HFFc6 (cell line): ENCODE results near the gene MCC. TPM values are rescaled to one million over a fixed set of nuclear protein-coding genes. Genes with fewer than 3 reads are reported as not detected.

Source experiments
- DNase-seq: peaks from one replicate; pipeline ENCODE4 v3.0.0-alpha.2; 2018
- H3K27ac Mint-ChIP-seq: 2 replicates; pipeline ENCODE4 v1.8.0; 2020; ENCODE audit warnings: mild to moderate bottlenecking, mixed read lengths
- H3K27me3 Mint-ChIP-seq: 2 replicates; pipeline ENCODE4 v1.8.0; 2021; ENCODE audit warnings: mild to moderate bottlenecking, moderate library complexity, mixed read lengths; ENCODE audit not compliant: insufficient read depth
- H3K36me3 Mint-ChIP-seq: 2 replicates; pipeline ENCODE4 v1.8.0; 2021; ENCODE audit warnings: low read depth, mixed read lengths
- H3K4me1 Mint-ChIP-seq: 2 replicates; pipeline ENCODE4 v1.8.0; 2020; ENCODE audit warnings: low read depth, mixed read lengths
- H3K4me3 Mint-ChIP-seq: 2 replicates; pipeline ENCODE4 v1.8.0; 2020; ENCODE audit warnings: mild to moderate bottlenecking, moderate library complexity, mixed read lengths
- H3K9me3 Mint-ChIP-seq: 2 replicates; pipeline ENCODE4 v1.8.0; 2020; ENCODE audit warnings: mild to moderate bottlenecking, mixed read lengths
- total RNA-seq, 6 experiments: library from RNA; stranded (reverse); fragmentation: NEBNext Ultra II Directional; extraction: Animal tissue kit (Norgen Biotek cat#: 25700); gene quantifications; 2 replicates in 1 of 6; 3 replicates in 5 of 6; pipeline ENCODE4 v1.2.3, GENCODE V29; 2021
- TF ChIP-seq, protein P1 (sequence below): fragments of 200-600 bp; sonication (generic); IDR thresholded peaks from 2 replicates; pipeline ENCODE4 v1.5.0; 2021; ENCODE audit warnings: antibody characterized with exemption, mild to moderate bottlenecking

The MCC gene
- total RNA-seq, 6 experiments from 2014 or later, result 2.5 to 4.9 (median 3.0) TPM

- no peak overlapping the region for H3K4me3 Mint-ChIP-seq
- no peaks in the 10 kb centered on the region; the same call in none of the 2 replicates for H3K4me1 Mint-ChIP-seq
- H3K27me3 Mint-ChIP-seq, result peaks cover 2% of the 10 kb centered on the region; the same call in 1 of the 2 replicates
These were observed 223.1 kb downstream of the MCC start for GRCh38 chr5:113265190-113265589.

GRCh38 chr5:113264046-113264445, 224.2 kb downstream of the MCC start:
- peaks cover 2% of the 10 kb centered on the region; the same call in 1 of the 2 replicates for H3K27me3 Mint-ChIP-seq
- DNase-seq, result no peak
- no peaks in the 10 kb centered on the region; the same call in 1 of the 2 replicates for H3K4me1 Mint-ChIP-seq
- H3K27ac Mint-ChIP-seq, result no peak overlapping the region
- H3K9me3 Mint-ChIP-seq, result no peaks in the 10 kb centered on the region
- H3K4me3 Mint-ChIP-seq, result no peak overlapping the region
- TF ChIP-seq, protein P1, sequence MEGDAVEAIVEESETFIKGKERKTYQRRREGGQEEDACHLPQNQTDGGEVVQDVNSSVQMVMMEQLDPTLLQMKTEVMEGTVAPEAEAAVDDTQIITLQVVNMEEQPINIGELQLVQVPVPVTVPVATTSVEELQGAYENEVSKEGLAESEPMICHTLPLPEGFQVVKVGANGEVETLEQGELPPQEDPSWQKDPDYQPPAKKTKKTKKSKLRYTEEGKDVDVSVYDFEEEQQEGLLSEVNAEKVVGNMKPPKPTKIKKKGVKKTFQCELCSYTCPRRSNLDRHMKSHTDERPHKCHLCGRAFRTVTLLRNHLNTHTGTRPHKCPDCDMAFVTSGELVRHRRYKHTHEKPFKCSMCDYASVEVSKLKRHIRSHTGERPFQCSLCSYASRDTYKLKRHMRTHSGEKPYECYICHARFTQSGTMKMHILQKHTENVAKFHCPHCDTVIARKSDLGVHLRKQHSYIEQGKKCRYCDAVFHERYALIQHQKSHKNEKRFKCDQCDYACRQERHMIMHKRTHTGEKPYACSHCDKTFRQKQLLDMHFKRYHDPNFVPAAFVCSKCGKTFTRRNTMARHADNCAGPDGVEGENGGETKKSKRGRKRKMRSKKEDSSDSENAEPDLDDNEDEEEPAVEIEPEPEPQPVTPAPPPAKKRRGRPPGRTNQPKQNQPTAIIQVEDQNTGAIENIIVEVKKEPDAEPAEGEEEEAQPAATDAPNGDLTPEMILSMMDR, result no peak
- H3K36me3 Mint-ChIP-seq, result no peaks in the 10 kb centered on the region

More at GRCh38 chr5:113265190-113265589, 223.1 kb downstream of the MCC start:
- no peaks in the 10 kb centered on the region for H3K36me3 Mint-ChIP-seq
- no peaks in the 10 kb centered on the region for H3K9me3 Mint-ChIP-seq
- DNase-seq, result no peak
- TF ChIP-seq, protein P1, result no peak
- no peak overlapping the region for H3K27ac Mint-ChIP-seq

DNA sequence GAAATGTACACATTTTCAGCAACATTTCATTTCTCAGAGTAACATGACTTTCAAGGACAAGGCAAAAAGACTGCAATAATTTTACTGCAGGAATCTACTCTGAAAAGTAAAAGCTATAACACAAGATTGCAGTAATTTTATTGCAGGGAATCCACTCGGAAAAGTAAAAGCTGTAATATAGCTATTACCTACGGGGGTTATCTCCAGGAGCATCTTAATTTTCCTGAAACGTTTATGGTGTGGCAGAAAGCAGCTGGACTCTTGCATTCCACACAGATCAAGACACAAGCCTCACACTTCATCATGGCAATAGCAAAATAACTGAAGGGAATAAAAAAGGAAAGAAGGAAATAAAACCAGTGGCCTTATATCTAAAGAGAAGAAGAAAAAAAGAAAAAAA, 224.7 kb downstream of the MCC start:
- TF ChIP-seq, protein P1, result no peak
- no peak overlapping the region for H3K4me3 Mint-ChIP-seq
- H3K27ac Mint-ChIP-seq, result no peak overlapping the region
- H3K4me1 Mint-ChIP-seq, result no peaks in the 10 kb centered on the region; the same call in 1 of the 2 replicates
- H3K27me3 Mint-ChIP-seq, result peaks cover 2% of the 10 kb centered on the region; the same call in 1 of the 2 replicates
- no peaks in the 10 kb centered on the region for H3K36me3 Mint-ChIP-seq
- H3K9me3 Mint-ChIP-seq, result no peaks in the 10 kb centered on the region
- DNase-seq, result no peak

DNA sequence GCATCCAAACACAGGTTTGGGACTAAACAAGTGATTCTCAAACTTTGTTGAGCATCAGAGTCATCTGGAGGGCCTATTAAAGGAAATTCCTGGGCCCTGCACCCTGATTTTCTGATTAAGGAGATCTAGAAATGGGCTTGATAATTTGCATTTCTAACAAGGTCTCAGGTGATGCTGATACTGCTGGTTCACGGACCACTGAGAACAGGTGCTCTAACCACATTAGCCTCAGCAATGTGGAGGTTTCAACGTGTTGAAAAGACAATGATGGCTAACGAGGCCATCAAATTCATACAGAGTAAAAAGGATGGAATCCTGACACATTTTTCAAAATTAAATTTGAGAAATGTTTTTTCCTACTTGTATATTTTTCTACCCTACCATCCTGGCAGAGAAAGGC, 225.6 kb downstream of the MCC start:
- Mint-ChIP-seq H3K27me3 (peaks cover 2% of the 10 kb centered on the region; the same call in 1 of the 2 replicates), H3K4me3 (no peak overlapping the region), H3K9me3 (no peaks in the 10 kb centered on the region), H3K27ac (no peak overlapping the region), H3K4me1 (no peaks in the 10 kb centered on the region; the same call in 1 of the 2 replicates), H3K36me3 (no peaks in the 10 kb centered on the region)
- no peak for DNase-seq
- TF ChIP-seq, protein P1, result no peak

- Mint-ChIP-seq H3K9me3 (no peaks in the 10 kb centered on the region), H3K4me3 (no peak overlapping the region), H3K27me3 (no peaks in the 10 kb centered on the region), H3K27ac (no peak overlapping the region), H3K36me3 (no peaks in the 10 kb centered on the region), H3K4me1 (no peaks in the 10 kb centered on the region)
- TF ChIP-seq, protein P1, result no peak
- no peak for DNase-seq
These were observed 229.2 kb downstream of the MCC start for GRCh38 chr5:113259034-113259433.
